22Rv1 (cell line): ENCODE measurements around the gene DPF3.

Experiments
- ZFX ChIP-seq: fragments of 450-650 bp; IDR thresholded peaks from 2 replicates; pipeline ENCODE4 v1.6.1; 2017; ENCODE audit warnings: antibody characterized with exemption, borderline replicate concordance
- TF ChIP-seq, protein P1 (sequence below): fragments of 450-650 bp; IDR thresholded peaks from 2 replicates; pipeline ENCODE4 v1.5.1; 2017; ENCODE audit warnings: mild to moderate bottlenecking

DNA sequence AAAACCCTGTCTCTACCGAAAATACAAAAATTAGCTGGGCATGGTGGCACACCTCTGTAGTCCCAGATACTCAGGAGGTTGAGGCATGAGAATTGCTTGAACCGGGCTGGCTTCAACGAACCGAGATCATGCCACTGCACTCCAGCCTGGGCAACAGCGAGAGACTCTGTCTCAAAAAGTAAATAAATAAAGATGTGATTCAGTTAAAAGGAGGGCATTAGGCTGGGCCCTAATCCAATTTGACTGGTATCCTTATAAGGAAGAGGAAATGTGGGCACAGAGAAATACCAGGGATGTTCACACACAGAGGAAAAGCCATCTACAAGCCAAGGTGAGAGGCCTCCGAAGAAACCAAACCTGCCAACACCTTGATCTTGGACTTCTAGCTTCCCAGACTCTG, 22.3 kb upstream of the DPF3 start:
- TF ChIP-seq, protein P1, sequence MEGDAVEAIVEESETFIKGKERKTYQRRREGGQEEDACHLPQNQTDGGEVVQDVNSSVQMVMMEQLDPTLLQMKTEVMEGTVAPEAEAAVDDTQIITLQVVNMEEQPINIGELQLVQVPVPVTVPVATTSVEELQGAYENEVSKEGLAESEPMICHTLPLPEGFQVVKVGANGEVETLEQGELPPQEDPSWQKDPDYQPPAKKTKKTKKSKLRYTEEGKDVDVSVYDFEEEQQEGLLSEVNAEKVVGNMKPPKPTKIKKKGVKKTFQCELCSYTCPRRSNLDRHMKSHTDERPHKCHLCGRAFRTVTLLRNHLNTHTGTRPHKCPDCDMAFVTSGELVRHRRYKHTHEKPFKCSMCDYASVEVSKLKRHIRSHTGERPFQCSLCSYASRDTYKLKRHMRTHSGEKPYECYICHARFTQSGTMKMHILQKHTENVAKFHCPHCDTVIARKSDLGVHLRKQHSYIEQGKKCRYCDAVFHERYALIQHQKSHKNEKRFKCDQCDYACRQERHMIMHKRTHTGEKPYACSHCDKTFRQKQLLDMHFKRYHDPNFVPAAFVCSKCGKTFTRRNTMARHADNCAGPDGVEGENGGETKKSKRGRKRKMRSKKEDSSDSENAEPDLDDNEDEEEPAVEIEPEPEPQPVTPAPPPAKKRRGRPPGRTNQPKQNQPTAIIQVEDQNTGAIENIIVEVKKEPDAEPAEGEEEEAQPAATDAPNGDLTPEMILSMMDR = no peak
- TF ChIP-seq ZFX = no peak
